Hepatocyte (in vitro differentiated cells): Measurements from ENCODE around the gene ABCA13.

ENCODE experiments used
- EZH2 ChIP-seq: fragments of 200-600 bp; sonication (generic); IDR thresholded peaks from 2 replicates; pipeline ENCODE4 v1.6.1; 2016; ENCODE audit warnings: antibody characterized with exemption, mild to moderate bottlenecking, borderline replicate concordance
- EZH2phosphoT487 ChIP-seq: fragments of 200-600 bp; sonication (generic); IDR thresholded peaks from one replicate; pipeline ENCODE4 v1.6.1; 2018; ENCODE audit warnings: antibody characterized with exemption, mild to moderate bottlenecking, low read depth, moderate library complexity; ENCODE audit not compliant: unreplicated experiment, severe bottlenecking
- TF ChIP-seq, protein P1 (sequence below): fragments of 200-600 bp; sonication (generic); IDR thresholded peaks from 2 replicates; pipeline ENCODE4 v1.5.1; 2016; ENCODE audit warnings: antibody characterized with exemption, mild to moderate bottlenecking; ENCODE audit not compliant: poor library complexity

DNA sequence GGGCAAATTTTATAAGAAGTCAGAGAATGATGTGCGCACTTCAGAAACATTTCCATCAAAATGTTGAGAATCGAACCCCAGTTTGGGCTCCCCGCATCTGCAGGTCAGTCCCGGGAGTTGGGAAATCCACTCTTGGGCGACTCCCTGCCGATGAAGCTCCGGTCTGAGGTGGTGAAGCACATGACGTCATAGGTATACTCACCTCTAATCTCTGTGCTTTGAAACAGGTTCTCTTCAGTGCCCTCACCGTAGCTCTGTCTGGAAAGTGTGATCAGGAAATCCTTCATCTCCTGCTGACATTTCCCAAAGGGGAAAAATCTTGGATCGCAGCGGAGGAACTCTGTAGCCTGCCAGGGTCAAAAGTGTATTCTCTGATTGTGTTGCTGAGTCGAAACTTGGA, 138.5 kb downstream of the ABCA13 start:
- TF ChIP-seq, protein P1, sequence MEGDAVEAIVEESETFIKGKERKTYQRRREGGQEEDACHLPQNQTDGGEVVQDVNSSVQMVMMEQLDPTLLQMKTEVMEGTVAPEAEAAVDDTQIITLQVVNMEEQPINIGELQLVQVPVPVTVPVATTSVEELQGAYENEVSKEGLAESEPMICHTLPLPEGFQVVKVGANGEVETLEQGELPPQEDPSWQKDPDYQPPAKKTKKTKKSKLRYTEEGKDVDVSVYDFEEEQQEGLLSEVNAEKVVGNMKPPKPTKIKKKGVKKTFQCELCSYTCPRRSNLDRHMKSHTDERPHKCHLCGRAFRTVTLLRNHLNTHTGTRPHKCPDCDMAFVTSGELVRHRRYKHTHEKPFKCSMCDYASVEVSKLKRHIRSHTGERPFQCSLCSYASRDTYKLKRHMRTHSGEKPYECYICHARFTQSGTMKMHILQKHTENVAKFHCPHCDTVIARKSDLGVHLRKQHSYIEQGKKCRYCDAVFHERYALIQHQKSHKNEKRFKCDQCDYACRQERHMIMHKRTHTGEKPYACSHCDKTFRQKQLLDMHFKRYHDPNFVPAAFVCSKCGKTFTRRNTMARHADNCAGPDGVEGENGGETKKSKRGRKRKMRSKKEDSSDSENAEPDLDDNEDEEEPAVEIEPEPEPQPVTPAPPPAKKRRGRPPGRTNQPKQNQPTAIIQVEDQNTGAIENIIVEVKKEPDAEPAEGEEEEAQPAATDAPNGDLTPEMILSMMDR, result no peak
- no peak for TF ChIP-seq EZH2
- TF ChIP-seq EZH2phosphoT487, result no peak
